OCI-LY7 (cell line): ENCODE results near the gene CACNA2D2. TPM values are rescaled to one million over a fixed set of nuclear protein-coding genes. Genes with fewer than 3 reads are reported as not detected.

Source experiments
- BruUV-seq: library from RNA; stranded (reverse); fragments of 400-500 nt; replicated peaks from 2 replicates; lab custom pipeline; 2021; lab: Mats Ljungman, UMichigan
- CTCF ChIA-PET: fragments of 300-600 bp; sonication (Branson Sonifier 250); formaldehyde crosslinking; loops from one replicate; lab custom pipeline; 2022; ENCODE audit warnings: antibody characterized with exemption; ENCODE audit not compliant: unreplicated experiment; lab: Charles Lee
- POLR2A ChIA-PET: fragments of 300-600 bp; sonication (Branson Sonifier 250); formaldehyde crosslinking; loops from one replicate; lab custom pipeline; 2022; ENCODE audit warnings: antibody characterized with exemption; lab: Charles Lee
- DNase-seq: peaks from one replicate; pipeline ENCODE4 v3.0.0-alpha.2; 2015; ENCODE audit warnings: low spot score
- H2AFZ ChIP-seq: fragments of 200-600 bp; sonication (generic), shearing (Covaris generic); 2 replicates; pipeline ENCODE4 v1.6.1; 2014; ENCODE audit warnings: mild to moderate bottlenecking, antibody characterized with exemption, low read length, moderate library complexity
- H3K27ac ChIP-seq: fragments of 200-600 bp; sonication (generic); 2 replicates; pipeline ENCODE4 v1.5.1; 2014; ENCODE audit warnings: mixed run types, low read depth, mild to moderate bottlenecking, moderate library complexity, low read length, inconsistent platforms; ENCODE audit not compliant: poor library complexity, severe bottlenecking
- H3K36me3 ChIP-seq: fragments of 200-600 bp; sonication (generic); 2 replicates; pipeline ENCODE4 v1.6.1; 2014; ENCODE audit warnings: mild to moderate bottlenecking, antibody characterized with exemption, low read length, moderate library complexity, mixed read lengths; ENCODE audit not compliant: insufficient read depth
- H3K4me1 ChIP-seq: fragments of 200-600 bp; sonication (generic); 2 replicates; pipeline ENCODE4 v1.5.1; 2014; ENCODE audit warnings: mild to moderate bottlenecking, low read length; ENCODE audit not compliant: insufficient read depth, poor library complexity, severe bottlenecking
- H3K4me2 ChIP-seq: fragments of 200-600 bp; sonication (generic); 2 replicates; pipeline ENCODE4 v1.6.1; 2014; ENCODE audit warnings: mild to moderate bottlenecking, low read length
- H3K4me3 ChIP-seq: fragments of 200-600 bp; sonication (generic); 2 replicates; pipeline ENCODE4 v1.5.1; 2014; ENCODE audit warnings: mild to moderate bottlenecking, low read depth, low read length; ENCODE audit not compliant: poor library complexity, severe bottlenecking
- H3K79me2 ChIP-seq: fragments of 200-600 bp; sonication (generic); 2 replicates; pipeline ENCODE4 v1.6.1; 2016; ENCODE audit warnings: low read depth, mild to moderate bottlenecking, low read length, moderate library complexity, mixed read lengths; ENCODE audit not compliant: insufficient read depth
- H3K9me2 ChIP-seq: fragments of 200-600 bp; sonication (generic); 2 replicates; pipeline ENCODE4 v1.6.1; 2016; ENCODE audit warnings: mild to moderate bottlenecking, low read length, mixed read lengths; ENCODE audit not compliant: insufficient read depth
- H3K9me3 ChIP-seq: fragments of 200-600 bp; sonication (generic); 2 replicates; pipeline ENCODE4 v1.6.1; 2014; ENCODE audit warnings: mild to moderate bottlenecking, mixed run types, low read length, mixed read lengths
- H4K20me1 ChIP-seq: fragments of 200-600 bp; sonication (generic); 2 replicates; pipeline ENCODE4 v1.6.1; 2014; ENCODE audit warnings: mild to moderate bottlenecking, antibody characterized with exemption, low read length, moderate library complexity, mixed read lengths; ENCODE audit not compliant: insufficient read depth
- CTCF ChIP-seq: fragments of 200-600 bp; sonication (generic); conservative IDR thresholded peaks from 2 replicates; pipeline ENCODE4 v1.5.1; 2014; ENCODE audit warnings: mild to moderate bottlenecking, antibody characterized with exemption, low read length, moderate library complexity, mixed read lengths
- EZH2phosphoT487 ChIP-seq: fragments of 200-600 bp; sonication (generic); IDR thresholded peaks from 2 replicates; pipeline ENCODE4 v1.6.1; 2018; ENCODE audit warnings: low read depth, borderline replicate concordance, mild to moderate bottlenecking, mixed run types, antibody characterized with exemption, low read length, moderate library complexity, mixed read lengths
- intact Hi-C: fragments of 100-400 bp; cut with micrococcal nuclease; formaldehyde crosslinking; loops from one replicate; pipeline ENCODE4 v1.10.0; 2022; ENCODE audit not compliant: unreplicated experiment
- total RNA-seq, 2 experiments: library from RNA; depleted of rRNA in 1 of 2; stranded (reverse); fragments of >200 nt in 1 of 2; shearing (Covaris generic) in 1 of 2; gene quantifications; 2 replicates each; pipeline ENCODE4 v1.2.3, GENCODE V29; 2014 to 2022

The CACNA2D2 gene
- total RNA-seq, 2 experiments from 2014 or later = 0.09 to 0.21 TPM

- POLR2A ChIA-PET = interaction anchor here (0.6 to 3.2 kb wide), 14 partner anchors 9 to 109 kb away, joined by 3 to 28 read pairs (median 6); partner anchors contain the start of genes CYB561D2, HYAL3, IFRD2 and NAA80
- Histone ChIP-seq H3K79me2 (peaks cover 50% of the 10 kb centered on the region), H3K9me3 (no peaks in the 10 kb centered on the region)
Measured at GRCh38 chr3:50337175-50337861, 166.1 kb downstream of the CACNA2D2 start.

GRCh38 chr3:50336452-50337174 lies 166.8 kb downstream of the CACNA2D2 start:
- intact Hi-C loops = loop anchor here (5.0 kb wide), 2 partner anchors 39 to 99 kb away; partner anchors contain the start of genes GNAI2, HYAL3 and NAA80
- H2AFZ ChIP-seq = no peak overlapping the region
- H3K9me3 ChIP-seq = no peaks in the 10 kb centered on the region
- H3K79me2 ChIP-seq = peaks cover 50% of the 10 kb centered on the region
- TSS peak; percentile 63 for BruUV-seq
- H3K27ac ChIP-seq = peak overlapping the region; percentile 86
- H4K20me1 ChIP-seq = peaks cover 5% of the 10 kb centered on the region
- TF ChIP-seq CTCF (no peak), EZH2phosphoT487 (no peak)
- peaks cover 45% of the 10 kb centered on the region for H3K36me3 ChIP-seq
- peak overlapping the region; percentile 90 for H3K4me2 ChIP-seq
- H3K4me1 ChIP-seq = peaks cover 63% of the 10 kb centered on the region
- POLR2A ChIA-PET = interaction anchor here (0.6 to 3.2 kb wide), 16 partner anchors 8 to 108 kb away, joined by 3 to 28 read pairs (median 4); partner anchors contain the start of genes CYB561D2, HYAL3, IFRD2 and NAA80
- CTCF ChIA-PET = interaction anchor here (0.6 to 1.7 kb wide), 8 partner anchors 10 to 110 kb away, joined by 3 to 7 read pairs (median 3); partner anchors contain the start of genes HYAL3 and NAA80
- H3K9me2 ChIP-seq = no peaks in the 10 kb centered on the region
- DNase-seq = no peak
- peak overlapping the region; percentile 90 for H3K4me3 ChIP-seq

More at GRCh38 chr3:50337175-50337861, 166.1 kb downstream of the CACNA2D2 start:
- peak; percentile 98 for DNase-seq
- Histone ChIP-seq H3K9me2 (no peaks in the 10 kb centered on the region), H3K27ac (peak overlapping the region; percentile 86), H3K4me3 (peak overlapping the region; percentile 90), H3K36me3 (peaks cover 37% of the 10 kb centered on the region), H3K4me2 (peak overlapping the region; percentile 90), H2AFZ (no peak overlapping the region; the same call in 1 of the 2 replicates), H3K4me1 (peaks cover 63% of the 10 kb centered on the region), H4K20me1 (peaks cover 5% of the 10 kb centered on the region)
- CTCF ChIA-PET = interaction anchor here (0.6 to 1.7 kb wide), 9 partner anchors 9 to 318 kb away, joined by 3 to 7 read pairs (median 3); partner anchors contain the start of genes HYAL3 and NAA80
- intact Hi-C loops = loop anchor here (5.0 kb wide), 2 partner anchors 40 to 100 kb away; partner anchors contain the start of genes GNAI2, HYAL3 and NAA80
- TF ChIP-seq EZH2phosphoT487 = no peak
- TF ChIP-seq CTCF = no peak
- BruUV-seq = no TSS peak
